ENCODE data around the gene GTF3C2. TPM values are rescaled to one million over a fixed set of nuclear protein-coding genes. Genes with fewer than 3 reads are reported as not detected.

Gene GTF3C2
- 10 to 100 TPM; 16.4 to 20.6 TPM for total RNA-seq
- polyA plus RNA-seq: 10 to 100 TPM in 1 of 2 donors, 1 to 10 TPM in 1; 9.7 to 13.0 TPM

DNA sequence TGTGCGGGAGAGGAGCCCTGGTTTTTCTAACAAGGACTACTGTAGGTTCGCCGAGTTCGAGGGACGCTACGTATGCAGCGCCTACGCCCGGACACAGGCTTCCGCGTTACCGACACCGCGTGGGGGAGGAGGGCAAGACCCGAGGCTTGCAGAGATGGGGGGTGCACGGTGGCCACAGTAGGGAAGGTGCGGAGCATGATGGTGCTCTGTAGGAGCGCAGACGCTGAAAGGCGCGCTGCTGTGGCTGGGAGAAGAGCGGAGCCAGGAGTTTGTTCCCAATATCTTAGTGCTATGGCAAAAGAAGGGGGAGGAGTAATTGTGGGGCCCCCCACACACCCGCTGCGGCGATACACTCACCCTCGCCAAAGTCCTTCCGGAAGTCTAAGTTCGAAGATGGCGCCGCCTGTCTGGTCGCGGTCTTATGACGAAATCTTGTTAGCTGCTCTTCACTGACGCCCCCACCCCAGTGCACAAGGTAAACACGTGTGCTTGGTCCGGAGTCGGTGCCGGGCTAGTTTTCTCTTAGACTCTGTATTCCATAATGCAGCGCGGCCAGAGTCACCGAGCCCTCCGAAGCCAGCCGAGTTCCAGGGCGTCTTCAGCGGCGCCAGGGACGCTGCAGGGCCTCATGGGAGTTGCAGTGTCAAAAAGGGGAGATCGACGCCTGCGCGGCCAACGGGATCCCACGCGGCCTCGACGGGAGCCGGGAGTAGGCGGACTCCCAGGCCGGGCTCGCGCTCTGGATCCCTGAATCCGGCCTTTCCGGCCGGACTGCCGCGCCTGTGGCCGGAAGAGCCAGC is at the start of gene GTF3C2:
Gene GTF3C2 (minus strand): TSS at position 383 of the 800 bp plus-strand sequence. CDS start 13,210 bp downstream, outside the sequence.
- peaks cover 10 to 29% (median 25%) of the 10 kb centered on the region in 4 donors for H3K4me1 ChIP-seq (ENCODE audit: control insufficient read depth in 4 of 4, insufficient read depth in 4 of 4, low read length in 3 of 4)
- peak within 1 kb of the TSS; percentile 90 to 95 for H3K27ac ChIP-seq (ENCODE audit: low read depth in 1 of 2, low read length in 2 of 2)
- under 1% methylated on average over 67 of the region's 67 CpGs for WGBS
- no peaks in the 10 kb centered on the region for H3K9me3 ChIP-seq (ENCODE audit: control insufficient read depth in 4 of 4, low read length in 3 of 4)
- DNase-seq (ENCODE audit: low spot score): peak; percentile 90
- H3K36me3 ChIP-seq (ENCODE audit: control insufficient read depth in 4 of 4, insufficient read depth in 3 of 4, low read depth in 1 of 4, low read length in 3 of 4): no peaks in the 10 kb centered on the region
- TF ChIP-seq YY1 (IDR thresholded peaks at IDR 0.05) (peak; percentile 98), RAD21 (IDR thresholded peaks at IDR 0.05) (peak; percentile 27 to 32), GABPA (IDR thresholded peaks at IDR 0.05 in 1 of 2, conservative IDR thresholded peaks at IDR 0.05 in 1 of 2) (peak; percentile 47 to 90), TAF1 (conservative IDR thresholded peaks at IDR 0.05) (no peak), FOXA2 (IDR thresholded peaks at IDR 0.05) (peak; percentile 43), FOXA1 (IDR thresholded peaks at IDR 0.05) (peak; percentile 17), RXRA (IDR thresholded peaks at IDR 0.05) (peak; percentile 50 to 63), HNF4A (conservative IDR thresholded peaks at IDR 0.05) (peak in 1 of 2 donors; percentile 29), HNF4G (IDR thresholded peaks at IDR 0.05) (no peak), NR2F2 (IDR thresholded peaks at IDR 0.05) (peak; percentile 60), SP1 (IDR thresholded peaks at IDR 0.05) (peak; percentile 72), ZBTB33 (IDR thresholded peaks at IDR 0.05) (peak; percentile 97), JUND (IDR thresholded peaks at IDR 0.05) (peak; percentile 16 to 45), EGR1 (IDR thresholded peaks at IDR 0.05; ENCODE audit: low read depth in 2 of 2) (peak in 1 of 2 donors; percentile 65), CTCF (IDR thresholded peaks at IDR 0.05; ENCODE audit: low read depth, low read length, missing input control) (peak; percentile 11)
- TF ChIP-seq, protein P1, sequence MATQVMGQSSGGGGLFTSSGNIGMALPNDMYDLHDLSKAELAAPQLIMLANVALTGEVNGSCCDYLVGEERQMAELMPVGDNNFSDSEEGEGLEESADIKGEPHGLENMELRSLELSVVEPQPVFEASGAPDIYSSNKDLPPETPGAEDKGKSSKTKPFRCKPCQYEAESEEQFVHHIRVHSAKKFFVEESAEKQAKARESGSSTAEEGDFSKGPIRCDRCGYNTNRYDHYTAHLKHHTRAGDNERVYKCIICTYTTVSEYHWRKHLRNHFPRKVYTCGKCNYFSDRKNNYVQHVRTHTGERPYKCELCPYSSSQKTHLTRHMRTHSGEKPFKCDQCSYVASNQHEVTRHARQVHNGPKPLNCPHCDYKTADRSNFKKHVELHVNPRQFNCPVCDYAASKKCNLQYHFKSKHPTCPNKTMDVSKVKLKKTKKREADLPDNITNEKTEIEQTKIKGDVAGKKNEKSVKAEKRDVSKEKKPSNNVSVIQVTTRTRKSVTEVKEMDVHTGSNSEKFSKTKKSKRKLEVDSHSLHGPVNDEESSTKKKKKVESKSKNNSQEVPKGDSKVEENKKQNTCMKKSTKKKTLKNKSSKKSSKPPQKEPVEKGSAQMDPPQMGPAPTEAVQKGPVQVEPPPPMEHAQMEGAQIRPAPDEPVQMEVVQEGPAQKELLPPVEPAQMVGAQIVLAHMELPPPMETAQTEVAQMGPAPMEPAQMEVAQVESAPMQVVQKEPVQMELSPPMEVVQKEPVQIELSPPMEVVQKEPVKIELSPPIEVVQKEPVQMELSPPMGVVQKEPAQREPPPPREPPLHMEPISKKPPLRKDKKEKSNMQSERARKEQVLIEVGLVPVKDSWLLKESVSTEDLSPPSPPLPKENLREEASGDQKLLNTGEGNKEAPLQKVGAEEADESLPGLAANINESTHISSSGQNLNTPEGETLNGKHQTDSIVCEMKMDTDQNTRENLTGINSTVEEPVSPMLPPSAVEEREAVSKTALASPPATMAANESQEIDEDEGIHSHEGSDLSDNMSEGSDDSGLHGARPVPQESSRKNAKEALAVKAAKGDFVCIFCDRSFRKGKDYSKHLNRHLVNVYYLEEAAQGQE (IDR thresholded peaks at IDR 0.05): peak; percentile 79
- TF ChIP-seq, protein P2, sequence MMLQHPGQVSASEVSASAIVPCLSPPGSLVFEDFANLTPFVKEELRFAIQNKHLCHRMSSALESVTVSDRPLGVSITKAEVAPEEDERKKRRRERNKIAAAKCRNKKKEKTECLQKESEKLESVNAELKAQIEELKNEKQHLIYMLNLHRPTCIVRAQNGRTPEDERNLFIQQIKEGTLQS (IDR thresholded peaks at IDR 0.05): peak; percentile 24
- TF ChIP-seq, protein P3, sequence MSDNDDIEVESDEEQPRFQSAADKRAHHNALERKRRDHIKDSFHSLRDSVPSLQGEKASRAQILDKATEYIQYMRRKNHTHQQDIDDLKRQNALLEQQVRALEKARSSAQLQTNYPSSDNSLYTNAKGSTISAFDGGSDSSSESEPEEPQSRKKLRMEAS (IDR thresholded peaks at IDR 0.05): peak; percentile 98
- no peaks in the 10 kb centered on the region for H3K27me3 ChIP-seq (ENCODE audit: control insufficient read depth in 4 of 4, insufficient read depth in 4 of 4, low read length in 3 of 4)
- H3K9ac ChIP-seq (ENCODE audit: low read depth in 1 of 2, low read length in 2 of 2): peak within 1 kb of the TSS; percentile 85 to 88
- peak within 1 kb of the TSS; percentile 89 to 100 (median 99) for H3K4me3 ChIP-seq (ENCODE audit: low read depth in 1 of 3, low read length in 3 of 3)

Data from liver (tissue), 9 donors.